Endodermal cell (in vitro differentiated cells): Measurements from ENCODE around the gene KCNB1. TPM values are rescaled to one million over a fixed set of nuclear protein-coding genes. Genes with fewer than 3 reads are reported as not detected.

Experiments
- DNase-seq: peaks from one replicate; pipeline ENCODE4 v3.0.0-alpha.2; 2017
- H3K27ac ChIP-seq: 2 replicates; pipeline ENCODE4 v1.5.1; 2013; ENCODE audit warnings: mild to moderate bottlenecking, low read depth, low read length, moderate library complexity
- H3K27me3 ChIP-seq: 2 replicates; pipeline ENCODE4 v1.6.1; 2013; ENCODE audit warnings: mild to moderate bottlenecking, low read length, moderate library complexity; ENCODE audit not compliant: insufficient read depth, control insufficient read depth, poor library complexity, severe bottlenecking
- H3K36me3 ChIP-seq: 2 replicates; pipeline ENCODE4 v1.7.0; 2013; ENCODE audit warnings: mild to moderate bottlenecking, low read length, moderate library complexity; ENCODE audit not compliant: control insufficient read depth, insufficient read depth
- H3K4me1 ChIP-seq: one replicate; pipeline ENCODE4 v1.7.0; 2013; ENCODE audit warnings: low read length; ENCODE audit not compliant: control insufficient read depth, insufficient read depth
- H3K4me3 ChIP-seq: 2 replicates; pipeline ENCODE4 v1.5.1; 2013; ENCODE audit warnings: mild to moderate bottlenecking, low read length, moderate library complexity
- H3K9ac ChIP-seq: 2 replicates; pipeline ENCODE4 v1.6.1; 2013; ENCODE audit warnings: mild to moderate bottlenecking, low read length, moderate library complexity; ENCODE audit not compliant: poor library complexity, severe bottlenecking; ENCODE audit errors: extremely low read depth
- H3K9me3 ChIP-seq: 2 replicates; pipeline ENCODE4 v1.6.1; 2013; ENCODE audit warnings: mild to moderate bottlenecking, low read length, moderate library complexity; ENCODE audit not compliant: control insufficient read depth
- H3K27ac Mint-ChIP-seq: 2 replicates; pipeline ENCODE4 v1.8.0; 2020; ENCODE audit warnings: mixed read lengths
- H3K27me3 Mint-ChIP-seq: 2 replicates; pipeline ENCODE4 v1.8.0; 2021; ENCODE audit warnings: mild to moderate bottlenecking, mixed read lengths; ENCODE audit not compliant: insufficient read depth
- H3K36me3 Mint-ChIP-seq: 2 replicates; pipeline ENCODE4 v1.8.0; 2020; ENCODE audit warnings: low read depth, mixed read lengths
- H3K4me1 Mint-ChIP-seq: 2 replicates; pipeline ENCODE4 v1.8.0; 2020; ENCODE audit warnings: mixed read lengths
- H3K4me3 Mint-ChIP-seq: 2 replicates; pipeline ENCODE4 v1.8.0; 2020; ENCODE audit warnings: mild to moderate bottlenecking, moderate library complexity, mixed read lengths
- H3K9me3 Mint-ChIP-seq: 2 replicates; pipeline ENCODE4 v1.8.0; 2020; ENCODE audit warnings: mild to moderate bottlenecking, mixed read lengths
- WGBS, 2 experiments: methylation state at CpG; one replicate each; pipeline versions ENCODE4 v1.1.5 to v1.1.7; 2013; ENCODE audit warnings: missing lambda C conversion rate in 2 of 2, mixed read lengths in 1 of 2; ENCODE audit not compliant: insufficient coverage in 1 of 2, insufficient read length in 1 of 2; 5-methylcytosine and 5-hydroxymethylcytosine counted together
- total RNA-seq, 2 donors: library from RNA; stranded (reverse); fragmentation: NEBNext Ultra II Directional in 1 of 2; extraction: Animal tissue kit (Norgen Biotek cat#: 25700) in 1 of 2; gene quantifications; 2 replicates in 1 of 2; 3 replicates in 1 of 2; pipeline ENCODE4 v1.2.1, GENCODE V29; 2021
- TF ChIP-seq, protein P1 (sequence below): fragments of 200-600 bp; sonication (generic); conservative IDR thresholded peaks from 2 replicates; pipeline ENCODE4 v1.5.0; 2021; ENCODE audit warnings: antibody characterized with exemption, mild to moderate bottlenecking

KCNB1 gene
- total RNA-seq, 2 donors from 2014 or later: 0.46 to 0.84 TPM

DNA sequence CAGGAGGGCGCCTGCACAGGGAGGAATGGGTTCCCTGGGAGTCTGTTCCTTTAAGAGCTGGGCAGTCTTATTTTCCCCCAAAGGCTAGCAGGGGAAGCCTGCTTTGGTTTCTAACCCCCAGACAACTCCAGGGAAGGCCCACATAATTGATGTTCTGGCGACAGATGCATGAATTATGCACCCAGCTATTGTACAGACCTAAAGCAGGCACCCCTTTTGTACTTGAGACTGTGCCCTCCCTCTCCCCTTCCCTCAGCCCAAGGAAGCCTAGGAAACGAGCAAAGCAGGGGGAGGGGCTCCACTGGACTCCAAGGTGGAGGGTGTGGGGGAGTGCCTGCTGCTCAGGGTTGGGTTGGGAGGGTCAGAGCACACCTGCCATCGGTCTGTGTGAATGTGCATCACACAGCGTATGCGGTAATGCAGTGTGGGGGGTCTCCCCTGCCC is 102.1 kb downstream of the KCNB1 start:
- H3K4me3 Mint-ChIP-seq: no peak overlapping the region
- WGBS, 2 experiments: 43 to 61% methylated on average over 2 to 5 of the region's 6 CpGs

DNA sequence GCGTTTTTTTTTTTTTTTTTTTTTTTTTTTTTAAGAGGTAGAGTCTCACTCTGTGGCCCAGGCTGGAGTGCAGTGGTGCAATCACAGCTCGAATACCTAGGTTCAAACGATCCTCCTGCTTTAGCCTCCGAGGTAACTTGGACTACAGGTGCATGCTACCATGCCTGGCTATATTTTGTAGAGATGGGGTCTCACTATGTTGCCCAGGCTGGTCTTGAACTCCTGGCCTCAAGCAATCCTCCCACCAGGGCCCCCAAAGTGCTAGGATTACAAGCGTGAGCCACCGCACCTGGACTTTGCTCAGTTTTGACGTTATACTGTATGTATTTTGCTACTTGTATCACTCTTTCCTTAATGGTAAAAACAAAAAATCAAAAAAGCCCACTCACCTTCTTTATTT is 103.1 kb downstream of the KCNB1 start:
- WGBS, 2 experiments: 91 to 94% methylated on average over 5 to 7 of the region's 7 CpGs
- TF ChIP-seq, protein P1, sequence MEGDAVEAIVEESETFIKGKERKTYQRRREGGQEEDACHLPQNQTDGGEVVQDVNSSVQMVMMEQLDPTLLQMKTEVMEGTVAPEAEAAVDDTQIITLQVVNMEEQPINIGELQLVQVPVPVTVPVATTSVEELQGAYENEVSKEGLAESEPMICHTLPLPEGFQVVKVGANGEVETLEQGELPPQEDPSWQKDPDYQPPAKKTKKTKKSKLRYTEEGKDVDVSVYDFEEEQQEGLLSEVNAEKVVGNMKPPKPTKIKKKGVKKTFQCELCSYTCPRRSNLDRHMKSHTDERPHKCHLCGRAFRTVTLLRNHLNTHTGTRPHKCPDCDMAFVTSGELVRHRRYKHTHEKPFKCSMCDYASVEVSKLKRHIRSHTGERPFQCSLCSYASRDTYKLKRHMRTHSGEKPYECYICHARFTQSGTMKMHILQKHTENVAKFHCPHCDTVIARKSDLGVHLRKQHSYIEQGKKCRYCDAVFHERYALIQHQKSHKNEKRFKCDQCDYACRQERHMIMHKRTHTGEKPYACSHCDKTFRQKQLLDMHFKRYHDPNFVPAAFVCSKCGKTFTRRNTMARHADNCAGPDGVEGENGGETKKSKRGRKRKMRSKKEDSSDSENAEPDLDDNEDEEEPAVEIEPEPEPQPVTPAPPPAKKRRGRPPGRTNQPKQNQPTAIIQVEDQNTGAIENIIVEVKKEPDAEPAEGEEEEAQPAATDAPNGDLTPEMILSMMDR: no peak
- Histone ChIP-seq H3K4me3 (no peak overlapping the region), H3K27ac (no peak overlapping the region), H3K36me3 (no peaks in the 10 kb centered on the region), H3K27me3 (no peaks in the 10 kb centered on the region), H3K9ac (no peak overlapping the region), H3K9me3 (no peaks in the 10 kb centered on the region), H3K4me1 (no peaks in the 10 kb centered on the region)
- Mint-ChIP-seq H3K36me3 (no peaks in the 10 kb centered on the region), H3K4me3 (no peak overlapping the region), H3K4me1 (peaks cover 2% of the 10 kb centered on the region), H3K27me3 (no peaks in the 10 kb centered on the region), H3K27ac (no peak overlapping the region), H3K9me3 (no peaks in the 10 kb centered on the region)
- DNase-seq: no peak

More for the DNA sequence above, 102.1 kb downstream of the KCNB1 start:
- Histone ChIP-seq H3K9me3 (no peaks in the 10 kb centered on the region), H3K9ac (no peak overlapping the region), H3K4me1 (no peaks in the 10 kb centered on the region), H3K27ac (no peak overlapping the region), H3K27me3 (no peaks in the 10 kb centered on the region), H3K36me3 (no peaks in the 10 kb centered on the region), H3K4me3 (no peak overlapping the region)
- Mint-ChIP-seq H3K4me1 (peaks cover 2% of the 10 kb centered on the region), H3K36me3 (no peaks in the 10 kb centered on the region), H3K9me3 (no peaks in the 10 kb centered on the region), H3K27me3 (no peaks in the 10 kb centered on the region), H3K27ac (no peak overlapping the region)
- TF ChIP-seq, protein P1: no peak
- peak; percentile 70 for DNase-seq

DNA sequence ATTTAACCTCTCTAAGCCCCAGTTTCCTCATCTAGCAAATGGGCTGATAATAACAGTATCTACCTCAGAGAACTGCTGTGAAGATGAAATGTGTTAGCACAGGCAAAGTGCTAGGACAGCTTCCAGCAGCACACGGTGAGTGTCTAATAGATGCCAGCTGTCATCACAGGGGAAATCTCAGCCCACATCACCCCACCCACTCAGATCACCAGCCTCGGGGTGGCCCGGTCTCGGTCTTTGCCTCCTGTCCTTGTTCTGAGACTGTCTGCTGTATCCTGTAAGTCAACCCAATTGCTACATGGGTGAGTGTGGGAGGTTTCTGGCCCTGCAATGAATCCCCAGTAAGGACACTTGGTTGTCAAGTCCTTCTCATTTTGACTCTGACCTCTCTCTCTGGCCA is 105.1 kb downstream of the KCNB1 start:
- 93 to 100% methylated on average over 1 to 4 of the region's 4 CpGs for whole genome bisulfite sequencing, 2 experiments
- H3K9me3 ChIP-seq: no peaks in the 10 kb centered on the region
- peaks cover 2% of the 10 kb centered on the region for H3K4me1 Mint-ChIP-seq
- H3K4me3 ChIP-seq: no peak overlapping the region
- TF ChIP-seq, protein P1: no peak
- H3K36me3 ChIP-seq: no peaks in the 10 kb centered on the region
- H3K36me3 Mint-ChIP-seq: no peaks in the 10 kb centered on the region
- H3K27me3 ChIP-seq: no peaks in the 10 kb centered on the region
- H3K4me1 ChIP-seq: no peaks in the 10 kb centered on the region
- no peak overlapping the region for H3K27ac ChIP-seq
- H3K9ac ChIP-seq: no peak overlapping the region
- no peaks in the 10 kb centered on the region for H3K9me3 Mint-ChIP-seq
- no peak overlapping the region for H3K4me3 Mint-ChIP-seq
- no peaks in the 10 kb centered on the region for H3K27me3 Mint-ChIP-seq
- DNase-seq: no peak
- H3K27ac Mint-ChIP-seq: no peak overlapping the region
